ENCODE results near the gene CHADL.

Gene CHADL

GRCh38 chr22:41226723-41227655 is 13.7 kb downstream of the CHADL start:
- no peaks in the 10 kb centered on the region for H3K4me1 ChIP-seq (ENCODE audit: low read length)
- no peak overlapping the region for H2AFZ ChIP-seq (ENCODE audit: low read length)
- no peak overlapping the region for H3K9ac ChIP-seq (ENCODE audit: low read length)
- TF ChIP-seq CTCF (IDR thresholded peaks at IDR 0.05; ENCODE audit: low read length) = no peak
- TF ChIP-seq EZH2phosphoT487 (IDR thresholded peaks at IDR 0.05; ENCODE audit: low read length) = no peak
- TF ChIP-seq EZH2 (optimal IDR thresholded peaks at IDR 0.05; ENCODE audit: low read depth, low read length) = no peak
- no peaks in the 10 kb centered on the region for H3K9me3 ChIP-seq (replicated peaks; ENCODE audit: insufficient read depth, low read length)
- H3K9me2 ChIP-seq (replicated peaks; ENCODE audit: insufficient read depth, low read length) = no peaks in the 10 kb centered on the region
- H3K79me2 ChIP-seq (ENCODE audit: low read length) = no peaks in the 10 kb centered on the region
- H3K36me3 ChIP-seq (replicated peaks; ENCODE audit: insufficient read depth, low read length) = no peaks in the 10 kb centered on the region; the same call in 1 of the 2 replicates
- H3K4me3 ChIP-seq (ENCODE audit: low read length) = no peak overlapping the region
- no peak for DNase-seq
- H3K4me2 ChIP-seq (ENCODE audit: low read depth, low read length) = no peak overlapping the region
- H3K27me3 ChIP-seq (replicated peaks; ENCODE audit: insufficient read depth, low read length) = no peaks in the 10 kb centered on the region
- H3F3A ChIP-seq (ENCODE audit: insufficient read depth, low read length) = no peaks in the 10 kb centered on the region
- no peak overlapping the region for H3K27ac ChIP-seq (ENCODE audit: low read length)
- no peaks in the 10 kb centered on the region for H4K20me1 ChIP-seq (ENCODE audit: insufficient read depth, low read length)

GRCh38 chr22:41223535-41223934 is 17.2 kb downstream of the CHADL start:
- no peak overlapping the region for H3K9ac ChIP-seq (ENCODE audit: low read length)

GRCh38 chr22:41222846-41223507 is 17.8 kb downstream of the CHADL start:
- H3K27me3 ChIP-seq (replicated peaks; ENCODE audit: insufficient read depth, low read length) = no peaks in the 10 kb centered on the region
- H2AFZ ChIP-seq (ENCODE audit: low read length) = no peak overlapping the region
- no peaks in the 10 kb centered on the region for H4K20me1 ChIP-seq (ENCODE audit: insufficient read depth, low read length)
- no peaks in the 10 kb centered on the region for H3K79me2 ChIP-seq (ENCODE audit: low read length)
- H3K4me3 ChIP-seq (ENCODE audit: low read length) = no peak overlapping the region
- H3K36me3 ChIP-seq (replicated peaks; ENCODE audit: insufficient read depth, low read length) = no peaks in the 10 kb centered on the region; the same call in 1 of the 2 replicates
- no peak overlapping the region for H3K27ac ChIP-seq (ENCODE audit: low read length)
- peaks cover under 1% of the 10 kb centered on the region for H3F3A ChIP-seq (ENCODE audit: insufficient read depth, low read length)
- no peak for DNase-seq
- no peaks in the 10 kb centered on the region for H3K9me2 ChIP-seq (replicated peaks; ENCODE audit: insufficient read depth, low read length)
- H3K9ac ChIP-seq (ENCODE audit: low read length) = no peak overlapping the region
- no peak for TF ChIP-seq CTCF (IDR thresholded peaks at IDR 0.05; ENCODE audit: low read length)
- no peak for TF ChIP-seq EZH2phosphoT487 (IDR thresholded peaks at IDR 0.05; ENCODE audit: low read length)
- TF ChIP-seq EZH2 (optimal IDR thresholded peaks at IDR 0.05; ENCODE audit: low read depth, low read length) = no peak
- H3K4me2 ChIP-seq (ENCODE audit: low read depth, low read length) = no peak overlapping the region
- peaks cover under 1% of the 10 kb centered on the region for H3K4me1 ChIP-seq (ENCODE audit: low read length)
- no peaks in the 10 kb centered on the region for H3K9me3 ChIP-seq (replicated peaks; ENCODE audit: insufficient read depth, low read length)

More at GRCh38 chr22:41223535-41223934, 17.2 kb downstream of the CHADL start:
- Histone ChIP-seq H3K4me3 (ENCODE audit: low read length) (no peak overlapping the region), H3K27ac (ENCODE audit: low read length) (no peak overlapping the region), H3K9me2 (replicated peaks; ENCODE audit: insufficient read depth, low read length) (no peaks in the 10 kb centered on the region), H3K9me3 (replicated peaks; ENCODE audit: insufficient read depth, low read length) (no peaks in the 10 kb centered on the region), H4K20me1 (ENCODE audit: insufficient read depth, low read length) (no peaks in the 10 kb centered on the region), H3K79me2 (ENCODE audit: low read length) (no peaks in the 10 kb centered on the region), H3K4me1 (ENCODE audit: low read length) (no peaks in the 10 kb centered on the region), H2AFZ (ENCODE audit: low read length) (no peak overlapping the region), H3K4me2 (ENCODE audit: low read depth, low read length) (no peak overlapping the region), H3K36me3 (replicated peaks; ENCODE audit: insufficient read depth, low read length) (no peaks in the 10 kb centered on the region; the same call in 1 of the 2 replicates), H3F3A (ENCODE audit: insufficient read depth, low read length) (no peaks in the 10 kb centered on the region), H3K27me3 (replicated peaks; ENCODE audit: insufficient read depth, low read length) (no peaks in the 10 kb centered on the region)
- no peak for TF ChIP-seq EZH2 (optimal IDR thresholded peaks at IDR 0.05; ENCODE audit: low read depth, low read length)
- no peak for TF ChIP-seq CTCF (IDR thresholded peaks at IDR 0.05; ENCODE audit: low read length)
- TF ChIP-seq EZH2phosphoT487 (IDR thresholded peaks at IDR 0.05; ENCODE audit: low read length) = no peak
- no peak for DNase-seq
